ENCODE measurements around the gene SPATA6. TPM values are rescaled to one million over a fixed set of nuclear protein-coding genes. Genes with fewer than 3 reads are reported as not detected.

Gene SPATA6
- total and polyA plus RNA-seq, 2 of the 4 experiments (the other 2 are of a cell fraction), result 1.1 to 2.0 TPM

GRCh38 chr1:48414264-48414663 lies 57.7 kb downstream of the SPATA6 start:
- BruUV-seq (replicated peaks), result no TSS peak
- no peak overlapping the region for H3K4me3 ChIP-seq (ENCODE audit: insufficient read depth, low read depth, low read length)
- dilution Hi-C loops (cut with HindIII; ENCODE audit: low sequenced_read_pairs, unreplicated experiment), result no loop called here
- H2BK120ac ChIP-seq (ENCODE audit: low read depth, low read length), result no peak overlapping the region
- TF ChIP-seq POLR2A (IDR thresholded peaks at IDR 0.05; ENCODE audit: low read depth, low read length), result no peak
- no peak overlapping the region for H2AK5ac ChIP-seq (ENCODE audit: low read depth, low read length)
- ChIA-PET CTCF (interaction anchor here (0.6 kb wide), 1 partner anchor 12 kb away, joined by 3 read pairs; no protein-coding TSS in a partner anchor), POLR2A (ENCODE audit: unreplicated experiment) (interaction anchor here (0.6 kb wide), 1 partner anchor 503 kb away, joined by 3 read pairs; no protein-coding TSS in a partner anchor)
- no peak overlapping the region for H3K23ac ChIP-seq (ENCODE audit: low read depth, low read length)
- H3K27ac ChIP-seq (ENCODE audit: insufficient read depth, low read length), result no peak overlapping the region
- no peak overlapping the region for H2BK20ac ChIP-seq (ENCODE audit: low read depth, low read length)
- peak; percentile 59 for ATAC-seq (ENCODE audit: low read depth)
- H3K14ac ChIP-seq (replicated peaks; ENCODE audit: low read depth, low read length), result no peak overlapping the region
- no peak overlapping the region for H4K8ac ChIP-seq (ENCODE audit: low read depth in 2 of 2, low read length in 2 of 2)
- no peaks in the 10 kb centered on the region for H3K27me3 ChIP-seq (ENCODE audit: control insufficient read depth, insufficient read depth, low read length)
- no peak overlapping the region for H2AK9ac ChIP-seq (replicated peaks; ENCODE audit: low read depth, low read length, poor library complexity)
- H3K9me1 ChIP-seq (ENCODE audit: insufficient read depth, low read length), result no peaks in the 10 kb centered on the region; the same call in 1 of the 2 replicates
- H2BK15ac ChIP-seq (ENCODE audit: low read depth, low read length), result no peak overlapping the region
- in situ Hi-C loops (cut with MboI; ENCODE audit: low sequenced_read_pairs), result no loop called here
- no peak overlapping the region for H3K9ac ChIP-seq (ENCODE audit: low read depth, low read length)
- no peaks in the 10 kb centered on the region for H3K9me3 ChIP-seq (ENCODE audit: control insufficient read depth, insufficient read depth, low read length)
- intact Hi-C loops (cut with micrococcal nuclease), result no loop called here
- H4K5ac ChIP-seq (ENCODE audit: low read depth, low read length), result no peak overlapping the region
- no peak overlapping the region for H4K91ac ChIP-seq (ENCODE audit: insufficient read depth, low read depth, low read length)
- DNase-seq, result peak; percentile 15
- no peak overlapping the region for H3K4me2 ChIP-seq (ENCODE audit: low read depth, low read length)
- no peak overlapping the region for H3K4ac ChIP-seq (ENCODE audit: low read depth, low read length)
- no peak overlapping the region for H3K18ac ChIP-seq (ENCODE audit: low read depth, low read length)
- H3K4me1 ChIP-seq (ENCODE audit: control insufficient read depth, insufficient read depth, low read length), result peaks cover 2% of the 10 kb centered on the region; the same call in 1 of the 2 replicates
- no CpG with 5 or more reads among the region's 2 CpGs for WGBS, 2 experiments (ENCODE audit: extremely low coverage in 2 of 2, insufficient read length in 1 of 2)
- H3K79me1 ChIP-seq (ENCODE audit: low read depth in 1 of 2, low read length in 2 of 2), result no peaks in the 10 kb centered on the region
- no peak overlapping the region for H3K56ac ChIP-seq (ENCODE audit: extremely low read depth, insufficient read depth, low read length)
- no peak overlapping the region for H2BK5ac ChIP-seq (ENCODE audit: low read depth, low read length, poor library complexity, severe bottlenecking)
- no peak overlapping the region for H2AFZ ChIP-seq (replicated peaks; ENCODE audit: low read length, poor library complexity)
- no peaks in the 10 kb centered on the region for H4K20me1 ChIP-seq (ENCODE audit: insufficient read depth, low read length)
- no peaks in the 10 kb centered on the region for H3K36me3 ChIP-seq (ENCODE audit: control insufficient read depth, insufficient read depth, low read length)
